CD14-positive monocyte (primary cell): ENCODE data around the gene RCN1. TPM values are rescaled to one million over a fixed set of nuclear protein-coding genes. Genes with fewer than 3 reads are reported as not detected.
"Not testable (repeated sequence)": the region's sequence is repeated elsewhere in the genome, so short reads cannot be mapped to it uniquely, and the experiment has no call there.

ENCODE experiments used
- DNase-seq, 3 donors: peaks; one replicate each; pipeline ENCODE4 v3.0.0-alpha.2; 2011 to 2022
- H2AFZ ChIP-seq: 2 replicates; pipeline ENCODE4 v1.6.0; 2012; ENCODE audit warnings: mild to moderate bottlenecking, low read depth, low read length, inconsistent platforms; ENCODE audit not compliant: insufficient read depth, poor library complexity, severe bottlenecking
- H3K27ac ChIP-seq, 2 donors: 1 replicate in 1 of 2; 2 replicates in 1 of 2; pipeline ENCODE4 v1.5.1; 2012 to 2013; ENCODE audit warnings: low read length in 2 of 2, control low read depth in 1 of 2, inconsistent platforms in 1 of 2, low read depth in 1 of 2, mild to moderate bottlenecking in 1 of 2
- H3K27me3 ChIP-seq, 2 donors: one replicate each; pipeline versions ENCODE4 v1.6.0 to v1.6.1; 2011 to 2013; ENCODE audit warnings: low read length in 2 of 2; ENCODE audit not compliant: control insufficient read depth in 2 of 2, insufficient read depth in 2 of 2
- H3K36me3 ChIP-seq, 2 donors: replicated peaks in 1 of 2; 1 replicate in 1 of 2; 2 replicates in 1 of 2; pipeline versions ENCODE4 v1.5.1 to v1.6.1; 2012 to 2013; ENCODE audit warnings: low read length in 2 of 2, control low read depth in 1 of 2, inconsistent platforms in 1 of 2, mild to moderate bottlenecking in 1 of 2; ENCODE audit not compliant: insufficient read depth in 2 of 2, control insufficient read depth in 1 of 2
- H3K4me1 ChIP-seq, 2 donors: 1 replicate in 1 of 2; 2 replicates in 1 of 2; pipeline versions ENCODE4 v1.5.1 to v1.6.1; 2012 to 2013; ENCODE audit warnings: low read length in 2 of 2, control low read depth in 1 of 2, inconsistent platforms in 1 of 2, mild to moderate bottlenecking in 1 of 2, moderate library complexity in 1 of 2; ENCODE audit not compliant: insufficient read depth in 2 of 2, control insufficient read depth in 1 of 2
- H3K4me2 ChIP-seq: replicated peaks from 2 replicates; pipeline ENCODE3; 2012; ENCODE audit warnings: low read length, moderate library complexity, mild to moderate bottlenecking; ENCODE audit not compliant: poor library complexity, severe bottlenecking; ENCODE audit errors: extremely low read depth
- H3K4me3 ChIP-seq, 3 experiments: fragments of 200-600 bp in 1 of 3; sonication (generic) in 1 of 3; replicated peaks in 1 of 3; 1 replicate in 2 of 3; 2 replicates in 1 of 3; pipeline ENCODE4 v1.5.1; 2011 to 2013; ENCODE audit warnings: low read length in 3 of 3, mild to moderate bottlenecking in 3 of 3, control low read depth in 2 of 3, low read depth in 2 of 3, inconsistent platforms in 1 of 3, moderate library complexity in 1 of 3
- H3K79me2 ChIP-seq: 2 replicates; pipeline ENCODE4 v1.6.0; 2012; ENCODE audit warnings: mild to moderate bottlenecking, control low read depth, inconsistent platforms, low read length, moderate library complexity; ENCODE audit not compliant: insufficient read depth
- H3K9ac ChIP-seq: 2 replicates; pipeline ENCODE4 v1.6.0; 2017; ENCODE audit warnings: low read length, mild to moderate bottlenecking; ENCODE audit not compliant: insufficient read depth, poor library complexity, severe bottlenecking
- H3K9me3 ChIP-seq, 2 donors: replicated peaks in 1 of 2; 1 replicate in 1 of 2; 2 replicates in 1 of 2; pipeline versions ENCODE4 v1.5.1 to v1.6.1; 2012 to 2013; ENCODE audit warnings: low read length in 2 of 2, control low read depth in 1 of 2; ENCODE audit not compliant: control insufficient read depth in 1 of 2, insufficient read depth in 1 of 2
- H4K20me1 ChIP-seq: 2 replicates; pipeline ENCODE4 v1.6.0; 2012; ENCODE audit warnings: mild to moderate bottlenecking, low read length, control low read depth, moderate library complexity; ENCODE audit not compliant: insufficient read depth
- H3K27ac Mint-ChIP-seq, 7 donors: one replicate each; pipeline ENCODE4 v1.8.0; 2020; ENCODE audit warnings: mild to moderate bottlenecking in 7 of 7, mixed read lengths in 7 of 7, moderate library complexity in 6 of 7, inconsistent platforms in 2 of 7
- H3K27me3 Mint-ChIP-seq, 3 donors: one replicate each; pipeline ENCODE4 v1.8.0; 2021 to 2022; ENCODE audit warnings: low read depth in 3 of 3, mild to moderate bottlenecking in 3 of 3, mixed read lengths in 3 of 3, moderate library complexity in 3 of 3, inconsistent platforms in 1 of 3
- H3K36me3 Mint-ChIP-seq, 2 donors: one replicate each; pipeline ENCODE4 v1.8.0; 2020; ENCODE audit warnings: mixed read lengths in 2 of 2, inconsistent platforms in 1 of 2, mild to moderate bottlenecking in 1 of 2
- H3K4me1 Mint-ChIP-seq: one replicate; pipeline ENCODE4 v1.8.0; 2020; ENCODE audit warnings: mild to moderate bottlenecking, mixed read lengths
- H3K4me3 Mint-ChIP-seq, 2 donors: one replicate each; pipeline ENCODE4 v1.8.0; 2020; ENCODE audit warnings: mild to moderate bottlenecking in 2 of 2, mixed read lengths in 2 of 2, moderate library complexity in 1 of 2
- H3K9me3 Mint-ChIP-seq, 7 donors: one replicate each; pipeline ENCODE4 v1.8.0; 2020 to 2022; ENCODE audit warnings: mixed read lengths in 7 of 7, mild to moderate bottlenecking in 6 of 7, moderate library complexity in 6 of 7, inconsistent platforms in 2 of 7
- CTCF ChIP-seq: fragments of 200-600 bp; IDR thresholded peaks from one replicate; pipeline ENCODE4 v1.8.0; 2022; ENCODE audit warnings: antibody characterized with exemption, mild to moderate bottlenecking
- WGBS: methylation state at CpG from one replicate; pipeline ENCODE4 v1.1.5; 2013; ENCODE audit warnings: missing lambda C conversion rate; ENCODE audit not compliant: insufficient coverage; 5-methylcytosine and 5-hydroxymethylcytosine counted together
- intact Hi-C, 2 donors: fragments of 100-400 bp; cut with micrococcal nuclease; formaldehyde crosslinking; loops; one replicate each; pipeline versions ENCODE4 v1.15.0 to v1.15.1; 2023
- polyA plus RNA-seq, 3 donors: library from polyadenylated mRNA; depleted of rRNA in 1 of 3; unstranded in 2 of 3; stranded (reverse) in 1 of 3; fragments of 300-500 nt in 2 of 3; fragments of >200 nt in 1 of 3; fragmentation: Illumina TruSeq in 2 of 3; gene quantifications; 1 replicate in 2 of 3; 2 replicates in 1 of 3; pipeline ENCODE4 v1.2.3, GENCODE V29; 2012 to 2021

RCN1 gene
- polyA plus RNA-seq, 3 donors = 7.3 to 22.0 (median 20.5) TPM

- Histone ChIP-seq H3K27me3 (no peaks in the 10 kb centered on the region), H3K79me2 (no peaks in the 10 kb centered on the region), H3K4me3 (no peak overlapping the region), H3K9ac (no peak overlapping the region), H2AFZ (no peak overlapping the region), H3K27ac (no peak overlapping the region), H3K4me1 (no peaks in the 10 kb centered on the region), H4K20me1 (no peaks in the 10 kb centered on the region), H3K36me3 (no peaks in the 10 kb centered on the region), H3K9me3 (no peaks in the 10 kb centered on the region), H3K4me2 (no peak overlapping the region)
- no peak for DNase-seq
- H3K4me3 Mint-ChIP-seq = no peak overlapping the region
- H3K4me1 Mint-ChIP-seq = no peaks in the 10 kb centered on the region
- peaks cover 0 to 3% (median 0%) of the 10 kb centered on the region in 7 donors for H3K9me3 Mint-ChIP-seq
- intact Hi-C loops = no loop called here
- no peak overlapping the region for H3K27ac Mint-ChIP-seq
- 80% methylated on average over 1 of the region's 2 CpGs for WGBS
- TF ChIP-seq CTCF = no peak
- no peaks in the 10 kb centered on the region for H3K36me3 Mint-ChIP-seq
- peaks cover 0 to 9% (median 7%) of the 10 kb centered on the region in 3 donors for H3K27me3 Mint-ChIP-seq
Measured at GRCh38 chr11:32116668-32117067, 25.8 kb downstream of the RCN1 start.

GRCh38 chr11:32118025-32118974 lies 27.4 kb downstream of the RCN1 start:
- Histone ChIP-seq H4K20me1 (no peaks in the 10 kb centered on the region), H3K79me2 (no peaks in the 10 kb centered on the region), H2AFZ (no peak overlapping the region), H3K4me2 (no peak overlapping the region), H3K27me3 (no peaks in the 10 kb centered on the region), H3K36me3 (no peaks in the 10 kb centered on the region), H3K9ac (no peak overlapping the region), H3K27ac (no peak overlapping the region), H3K4me3 (no peak overlapping the region), H3K4me1 (no peaks in the 10 kb centered on the region), H3K9me3 (no peaks in the 10 kb centered on the region)
- H3K36me3 Mint-ChIP-seq = no peaks in the 10 kb centered on the region
- 100% methylated on average over 4 of the region's 7 CpGs for WGBS
- intact Hi-C loops = no loop called here
- H3K4me1 Mint-ChIP-seq = no peaks in the 10 kb centered on the region
- DNase-seq = no peak
- peaks cover 0 to 3% (median 0%) of the 10 kb centered on the region in 7 donors for H3K9me3 Mint-ChIP-seq
- peaks cover 0 to 7% (median 6%) of the 10 kb centered on the region in 3 donors for H3K27me3 Mint-ChIP-seq
- no peak for TF ChIP-seq CTCF
- H3K27ac Mint-ChIP-seq = peak overlapping the region in 1 of 7 donors; percentile 34
- H3K4me3 Mint-ChIP-seq = no peak overlapping the region

- H3K9me3 ChIP-seq, H3K4me1 Mint-ChIP-seq, H3K4me2 ChIP-seq, H3K27ac Mint-ChIP-seq, H3K9ac ChIP-seq, H2AFZ ChIP-seq, H3K9me3 Mint-ChIP-seq, intact Hi-C loops, H3K36me3 Mint-ChIP-seq, H3K36me3 ChIP-seq, H3K27me3 ChIP-seq, H3K4me3 ChIP-seq, H3K4me3 Mint-ChIP-seq, H4K20me1 ChIP-seq, H3K79me2 ChIP-seq, DNase-seq, H3K27me3 Mint-ChIP-seq, H3K4me1 ChIP-seq, H3K27ac ChIP-seq: not testable (repeated sequence)
- WGBS = no CpG with 5 or more reads among the region's 5 CpGs
Measured at GRCh38 chr11:32119139-32119538, 28.3 kb downstream of the RCN1 start.
